Measurements from ENCODE around the gene ARID1A. TPM values are rescaled to one million over a fixed set of nuclear protein-coding genes. Genes with fewer than 3 reads are reported as not detected.
A peak's percentile ranks its signal among the peaks of the same experiment; 100 is the strongest.

The ARID1A gene
- total and polyA plus RNA-seq, 9 of the 15 experiments (the other 6 are each of a cell fraction or from before 2014, with no cell fraction given): 8.3 to 88.3 (median 22.5) TPM

GRCh38 chr1:26695356-26696118 lies at the start of gene ARID1A (continued):
- peak; percentile 49; the same call in 1 of the 2 replicates for TF ChIP-seq ZNF407 (IDR thresholded peaks at IDR 0.05; ENCODE audit: low read depth)
- peak; percentile 92 for TF ChIP-seq ZSCAN29 (IDR thresholded peaks at IDR 0.05)
- TF ChIP-seq SAFB (IDR thresholded peaks at IDR 0.05; ENCODE audit: borderline replicate concordance, low read depth, low read length): peak; percentile 68; the same call in 1 of the 2 replicates
- no peak for TF ChIP-seq SNAPC5 (CRISPR knock-in tag; IDR thresholded peaks at IDR 0.05)
- no peak for TF ChIP-seq STAT5B (CRISPR knock-in tag; IDR thresholded peaks at IDR 0.05)
- no peak for TF ChIP-seq SIX5 (IDR thresholded peaks at IDR 0.05; ENCODE audit: borderline replicate concordance in 1 of 2, insufficient read depth in 1 of 2, low read depth in 1 of 2, low read length in 2 of 2)
- TF ChIP-seq MTA2 (IDR thresholded peaks at IDR 0.05; ENCODE audit: low read depth): no peak
- peak; percentile 95; the same call in 1 of the 2 replicates for TF ChIP-seq ZNF395 (CRISPR knock-in tag; IDR thresholded peaks at IDR 0.05)
- peak; percentile 73; the same call in 1 of the 2 replicates for TF ChIP-seq PRMT5 (CRISPR knock-in tag; IDR thresholded peaks at IDR 0.05)
- no peak for TF ChIP-seq ZNF347 (CRISPR knock-in tag; IDR thresholded peaks at IDR 0.05; ENCODE audit: low read depth)
- TF ChIP-seq CREBBP (IDR thresholded peaks at IDR 0.05; ENCODE audit: low read depth, low read length): no peak
- no peak for TF ChIP-seq NCOA4 (IDR thresholded peaks at IDR 0.05; ENCODE audit: partially characterized antibody)
- peak; percentile 74 for TF ChIP-seq JUN (IDR thresholded peaks at IDR 0.05; ENCODE audit: borderline replicate concordance, low read depth, low read length)
- TF ChIP-seq JUN (CRISPR knock-in tag; IDR thresholded peaks at IDR 0.05; ENCODE audit: borderline replicate concordance): peak; percentile 90
- TF ChIP-seq ZNF165 (CRISPR knock-in tag; IDR thresholded peaks at IDR 0.05; ENCODE audit: borderline replicate concordance): peak; percentile 88

All from K562 (cell line).